SK-N-MC (cell line): Measurements from ENCODE around the gene ABR.

Experiments
- DNase-seq: peaks from one replicate; pipeline ENCODE4 v3.0.0-alpha.2; 2011; ENCODE audit warnings: low read depth, low spot score
- H3K27ac ChIP-seq: fragments of 200-600 bp; sonication (generic); 2 replicates; pipeline ENCODE4 v1.5.1; 2016; ENCODE audit warnings: mixed run types
- H3K36me3 ChIP-seq: fragments of 200-600 bp; sonication (generic); 2 replicates; pipeline ENCODE4 v1.6.1; 2017; ENCODE audit warnings: antibody characterized with exemption, low read length, mixed read lengths; ENCODE audit not compliant: insufficient read depth
- H3K4me3 ChIP-seq: fragments of 200-600 bp; sonication (generic); 2 replicates; pipeline ENCODE4 v1.5.1; 2016
- H3K9ac ChIP-seq: fragments of 200-600 bp; sonication (generic); 2 replicates; pipeline ENCODE4 v1.8.0; 2017; ENCODE audit warnings: mixed run types, mixed read lengths; ENCODE audit not compliant: insufficient read length
- H3K9me3 ChIP-seq: fragments of 200-600 bp; sonication (generic); 2 replicates; pipeline ENCODE4 v1.6.1; 2017; ENCODE audit warnings: low read depth, mild to moderate bottlenecking, antibody characterized with exemption, low read length, moderate library complexity, mixed read lengths
- EZH2 ChIP-seq: fragments of 200-600 bp; sonication (generic); IDR thresholded peaks from one replicate; pipeline ENCODE4 v1.6.1; 2017; ENCODE audit warnings: antibody characterized with exemption
- FOXP2 ChIP-seq: optimal IDR thresholded peaks from 2 replicates; pipeline ENCODE3; 2011; ENCODE audit warnings: mild to moderate bottlenecking, moderate library complexity; ENCODE audit not compliant: insufficient read depth; ENCODE audit errors: extremely low read length, control extremely low read depth
- POLR2AphosphoS5 ChIP-seq: IDR thresholded peaks from 2 replicates; pipeline ENCODE4 v1.6.1; 2012; ENCODE audit warnings: mild to moderate bottlenecking, low read depth, low read length, borderline replicate concordance

Gene ABR

DNA sequence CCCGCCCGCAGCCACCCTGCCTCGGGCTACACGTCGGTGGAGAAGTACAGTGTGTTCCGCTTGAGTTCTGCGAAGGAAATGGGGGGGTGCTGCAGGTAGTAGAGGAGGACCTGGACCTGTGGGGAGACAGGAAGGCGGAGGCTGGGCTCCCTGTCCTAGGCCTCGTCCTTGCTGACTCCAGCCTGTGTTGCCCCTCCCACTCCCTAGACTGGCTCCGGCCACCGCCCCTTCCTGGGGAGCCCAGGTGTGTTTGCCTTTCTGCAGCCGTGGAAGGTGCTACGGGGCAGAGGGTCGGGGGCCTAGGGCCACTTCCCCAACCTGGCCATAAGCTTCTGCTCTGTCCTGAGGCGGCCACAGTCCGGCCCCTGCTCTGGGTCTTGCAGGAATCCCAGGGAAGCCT lies 173.7 kb downstream of the ABR start:
- Histone ChIP-seq H3K9me3 (no peaks in the 10 kb centered on the region), H3K4me3 (no peak overlapping the region), H3K36me3 (peaks cover 22% of the 10 kb centered on the region), H3K27ac (peak overlapping the region; percentile 71; the same call in 1 of the 2 replicates), H3K9ac (no peak overlapping the region)
- DNase-seq, result no peak
- no peak for TF ChIP-seq EZH2
- TF ChIP-seq POLR2AphosphoS5, result no peak
- no peak for TF ChIP-seq FOXP2

DNA sequence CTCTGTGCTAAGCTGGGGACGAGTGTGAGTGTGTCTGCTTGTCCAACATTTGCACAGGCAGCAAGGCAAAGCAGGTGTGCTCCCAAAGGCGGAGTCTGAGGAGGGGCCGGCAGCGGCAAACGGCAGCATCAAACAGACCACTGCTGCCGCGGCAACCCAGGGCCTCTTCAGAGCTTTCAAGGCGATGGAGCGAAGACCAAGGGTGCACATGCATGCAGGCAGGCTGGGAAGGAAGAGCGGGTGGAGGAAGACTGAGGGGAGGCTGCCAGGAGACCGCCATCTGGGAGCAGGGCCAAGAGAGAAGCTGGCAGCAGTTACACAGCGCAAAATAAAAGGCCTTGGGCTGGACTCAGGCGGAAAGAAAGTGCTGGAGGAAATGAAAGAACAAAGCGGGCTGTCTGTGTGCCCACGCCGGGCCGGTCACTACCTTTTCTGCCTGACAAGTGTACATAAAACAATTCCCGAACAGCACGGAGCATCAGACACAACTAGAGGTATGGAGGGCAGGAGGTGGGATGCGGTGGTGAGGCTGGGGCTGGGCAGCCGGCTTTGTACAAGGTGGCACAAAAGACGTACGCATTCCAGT lies 174.3 kb downstream of the ABR start:
- peaks cover 28% of the 10 kb centered on the region for H3K36me3 ChIP-seq
- no peak for DNase-seq
- H3K9ac ChIP-seq, result no peak overlapping the region
- peak overlapping the region; percentile 71 for H3K27ac ChIP-seq
- TF ChIP-seq EZH2, result no peak
- no peak for TF ChIP-seq POLR2AphosphoS5
- TF ChIP-seq FOXP2, result no peak
- H3K9me3 ChIP-seq, result no peaks in the 10 kb centered on the region
- H3K4me3 ChIP-seq, result no peak overlapping the region

DNA sequence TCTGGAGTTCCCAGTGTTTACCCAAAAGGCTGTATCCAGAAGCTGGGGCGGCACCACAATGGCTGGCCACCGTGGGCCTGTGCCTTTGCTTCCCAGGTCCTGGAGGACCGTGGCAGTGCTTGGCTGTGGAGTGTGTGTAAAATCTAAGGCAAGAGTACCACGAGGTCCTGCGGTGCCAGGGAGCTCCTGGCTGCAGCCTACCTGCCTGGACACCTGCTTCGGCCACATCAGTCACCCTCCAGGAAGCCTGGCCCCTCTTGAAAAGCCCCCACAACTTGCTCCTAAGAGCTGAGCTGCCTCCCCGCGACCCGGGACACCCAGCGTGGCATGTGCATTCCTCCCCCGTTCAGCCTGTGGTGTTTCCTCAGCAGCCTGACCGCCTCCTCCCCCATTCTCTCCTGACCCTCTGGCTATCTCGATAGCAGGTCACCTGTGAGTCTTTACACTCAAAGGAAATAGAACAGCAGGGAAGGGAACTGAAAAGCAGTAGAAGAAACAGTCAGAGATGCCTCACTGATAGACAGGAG lies 174.9 kb downstream of the ABR start:
- no peak for TF ChIP-seq FOXP2
- no peak for TF ChIP-seq EZH2
- no peak for TF ChIP-seq POLR2AphosphoS5
- peaks cover 32% of the 10 kb centered on the region for H3K36me3 ChIP-seq
- H3K27ac ChIP-seq, result no peak overlapping the region
- H3K4me3 ChIP-seq, result no peak overlapping the region
- H3K9ac ChIP-seq, result no peak overlapping the region
- no peaks in the 10 kb centered on the region for H3K9me3 ChIP-seq
- no peak for DNase-seq

DNA sequence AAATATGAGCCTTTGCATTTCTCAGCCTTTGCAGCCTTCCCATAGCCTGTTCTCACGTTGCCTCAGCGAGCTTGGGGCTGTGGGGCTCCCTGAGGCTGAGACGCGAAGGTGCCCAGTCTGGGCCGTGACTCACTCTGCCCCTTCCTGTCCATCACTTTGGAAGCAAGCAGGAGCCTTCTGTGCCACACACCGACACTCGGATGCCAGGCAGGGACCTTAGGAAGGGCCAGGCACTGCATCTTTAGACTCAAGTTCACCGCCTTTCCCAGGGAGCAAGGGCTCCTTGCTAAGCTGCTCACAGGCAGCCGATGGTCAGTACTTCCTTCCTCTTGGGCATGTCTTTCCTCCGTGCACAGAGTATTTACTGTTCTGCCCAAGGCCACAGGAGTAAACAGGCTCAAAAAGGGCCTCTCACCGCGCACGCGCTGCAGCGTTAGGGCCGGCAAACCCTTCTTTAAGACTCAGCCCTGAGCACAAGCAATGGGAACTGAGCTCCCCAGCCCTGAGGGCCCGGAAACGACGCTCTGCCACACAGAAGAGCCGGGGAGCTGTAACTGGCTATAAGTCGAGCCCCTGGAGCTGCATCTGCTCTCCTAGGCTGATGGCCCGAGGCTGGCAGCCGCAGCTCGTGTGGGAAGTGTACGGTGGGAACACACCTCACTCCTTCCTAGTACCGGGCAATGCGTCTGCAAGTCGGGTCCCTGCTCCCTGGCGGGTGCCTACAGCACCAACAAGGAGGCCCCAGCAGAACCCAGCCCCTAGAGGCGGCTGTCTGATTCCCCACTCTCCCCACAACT lies 175.6 kb downstream of the ABR start:
- H3K9ac ChIP-seq, result no peak overlapping the region
- DNase-seq, result no peak
- no peak overlapping the region for H3K4me3 ChIP-seq
- H3K36me3 ChIP-seq, result peaks cover 39% of the 10 kb centered on the region
- TF ChIP-seq FOXP2 (no peak), EZH2 (no peak), POLR2AphosphoS5 (no peak)
- H3K27ac ChIP-seq, result no peak overlapping the region
- no peaks in the 10 kb centered on the region for H3K9me3 ChIP-seq

DNA sequence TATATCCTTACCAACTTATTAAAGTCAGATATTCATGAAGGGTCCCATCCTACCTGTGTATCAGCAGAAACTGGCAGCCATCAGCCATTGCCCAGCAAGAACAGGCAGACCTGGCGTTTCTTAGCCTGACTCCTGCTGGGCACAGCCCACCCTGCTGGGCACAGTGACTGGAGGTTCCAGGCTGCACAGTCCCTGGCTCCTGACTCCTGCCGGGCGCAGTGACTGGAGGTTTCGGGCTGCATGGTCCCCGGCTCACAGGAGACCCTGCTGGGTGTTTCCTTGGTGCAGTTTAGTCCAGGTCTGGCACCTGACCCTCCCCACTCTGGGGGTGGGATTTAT lies 176.2 kb downstream of the ABR start:
- TF ChIP-seq FOXP2, result no peak
- TF ChIP-seq POLR2AphosphoS5, result no peak
- no peak for TF ChIP-seq EZH2
- Histone ChIP-seq H3K9ac (no peak overlapping the region), H3K9me3 (no peaks in the 10 kb centered on the region), H3K36me3 (peaks cover 39% of the 10 kb centered on the region), H3K4me3 (no peak overlapping the region), H3K27ac (no peak overlapping the region)
- DNase-seq, result no peak

DNA sequence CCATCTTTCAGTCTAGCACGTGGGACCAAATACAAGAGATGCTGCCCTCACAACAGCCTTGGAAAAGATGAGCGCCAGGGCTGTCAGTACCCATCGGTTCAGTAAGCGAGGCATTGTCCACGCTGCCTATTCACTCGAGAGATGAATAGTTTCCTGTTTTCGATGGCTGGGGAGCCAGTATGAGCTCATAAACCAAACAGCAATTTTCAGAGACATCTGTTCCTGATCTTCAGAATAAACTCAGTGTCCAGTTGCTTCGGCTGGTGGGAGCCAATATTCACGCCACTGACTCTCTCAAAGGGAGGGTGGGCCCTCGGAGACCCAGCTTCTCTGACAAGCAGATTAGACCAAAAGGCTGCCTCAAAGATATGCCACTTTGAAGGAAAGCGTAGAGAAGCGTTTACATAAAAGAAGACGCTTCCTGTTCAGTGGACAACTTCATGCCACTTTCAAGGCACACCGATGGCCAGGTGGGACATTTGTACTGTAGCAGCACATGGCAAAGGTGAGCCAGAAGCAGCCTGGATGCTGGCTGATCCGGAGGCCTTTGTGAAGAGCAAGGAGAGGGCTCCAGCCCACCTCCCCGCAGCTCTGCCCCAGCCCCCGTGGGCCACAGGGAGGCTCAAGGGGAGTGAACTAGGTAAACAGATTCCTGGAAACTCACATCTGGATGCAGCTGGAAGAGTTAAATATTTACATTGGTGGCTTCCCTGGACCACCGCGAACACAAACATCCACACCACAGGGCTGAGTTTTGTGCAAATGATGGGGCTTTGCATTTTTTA lies 176.8 kb downstream of the ABR start:
- H3K9ac ChIP-seq, result no peak overlapping the region
- TF ChIP-seq EZH2 (no peak), POLR2AphosphoS5 (no peak), FOXP2 (no peak)
- H3K27ac ChIP-seq, result no peak overlapping the region
- H3K9me3 ChIP-seq, result no peaks in the 10 kb centered on the region
- DNase-seq, result no peak
- H3K36me3 ChIP-seq, result peaks cover 39% of the 10 kb centered on the region
- H3K4me3 ChIP-seq, result no peak overlapping the region

DNA sequence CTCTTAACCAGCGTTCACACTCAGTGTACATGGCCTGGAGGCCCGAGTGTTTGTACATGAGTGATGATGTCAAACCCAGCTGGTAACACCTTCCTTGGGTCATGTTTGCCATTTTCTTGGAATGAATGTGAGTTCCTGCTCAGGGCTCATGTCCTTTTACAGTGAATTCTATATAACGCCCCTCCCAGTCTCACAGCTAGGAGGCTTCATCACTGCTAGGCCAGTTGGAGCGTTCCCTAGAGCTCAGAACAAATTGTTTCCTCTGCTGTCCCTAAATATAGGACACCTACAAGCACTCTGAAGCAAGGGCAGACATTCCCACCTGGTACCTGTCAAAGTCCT lies 177.4 kb downstream of the ABR start:
- Histone ChIP-seq H3K27ac (no peak overlapping the region), H3K9ac (no peak overlapping the region), H3K9me3 (no peaks in the 10 kb centered on the region), H3K36me3 (peaks cover 39% of the 10 kb centered on the region), H3K4me3 (no peak overlapping the region)
- TF ChIP-seq EZH2, result no peak
- no peak for TF ChIP-seq POLR2AphosphoS5
- TF ChIP-seq FOXP2, result no peak
- DNase-seq, result no peak
